Stomach smooth muscle (tissue), 2 donors: ENCODE results near the gene CERS6.
"Not testable (repeated sequence)": the region's sequence is repeated elsewhere in the genome, so short reads cannot be mapped to it uniquely, and the experiment has no call there.

Experiments
- H3K27ac ChIP-seq: one replicate; pipeline ENCODE4 v1.7.0; 2013; ENCODE audit warnings: mild to moderate bottlenecking, low read length, inconsistent platforms
- H3K27me3 ChIP-seq, 2 donors: one replicate each; pipeline ENCODE4 v1.7.0; 2013; ENCODE audit warnings: low read length in 2 of 2; ENCODE audit not compliant: insufficient read depth in 2 of 2, control insufficient read depth in 1 of 2
- H3K36me3 ChIP-seq, 2 donors: one replicate each; pipeline ENCODE4 v1.7.0; 2013; ENCODE audit warnings: low read length in 2 of 2; ENCODE audit not compliant: control insufficient read depth in 2 of 2, insufficient read depth in 2 of 2
- H3K4me1 ChIP-seq: one replicate; pipeline ENCODE4 v1.7.0; 2013; ENCODE audit warnings: low read length; ENCODE audit not compliant: control insufficient read depth, insufficient read depth
- H3K4me3 ChIP-seq, 2 donors: one replicate each; pipeline ENCODE4 v1.7.0; 2013; ENCODE audit warnings: low read length in 2 of 2
- H3K9ac ChIP-seq, 2 donors: one replicate each; pipeline ENCODE4 v1.7.0; 2013; ENCODE audit warnings: low read length in 2 of 2, mild to moderate bottlenecking in 1 of 2
- H3K9me3 ChIP-seq, 2 donors: one replicate each; pipeline ENCODE4 v1.7.0; 2013; ENCODE audit warnings: low read length in 2 of 2; ENCODE audit not compliant: control insufficient read depth in 2 of 2
- donor health status: healthy.
- donor health status: Pancreatic carcinoma.

Gene CERS6

DNA sequence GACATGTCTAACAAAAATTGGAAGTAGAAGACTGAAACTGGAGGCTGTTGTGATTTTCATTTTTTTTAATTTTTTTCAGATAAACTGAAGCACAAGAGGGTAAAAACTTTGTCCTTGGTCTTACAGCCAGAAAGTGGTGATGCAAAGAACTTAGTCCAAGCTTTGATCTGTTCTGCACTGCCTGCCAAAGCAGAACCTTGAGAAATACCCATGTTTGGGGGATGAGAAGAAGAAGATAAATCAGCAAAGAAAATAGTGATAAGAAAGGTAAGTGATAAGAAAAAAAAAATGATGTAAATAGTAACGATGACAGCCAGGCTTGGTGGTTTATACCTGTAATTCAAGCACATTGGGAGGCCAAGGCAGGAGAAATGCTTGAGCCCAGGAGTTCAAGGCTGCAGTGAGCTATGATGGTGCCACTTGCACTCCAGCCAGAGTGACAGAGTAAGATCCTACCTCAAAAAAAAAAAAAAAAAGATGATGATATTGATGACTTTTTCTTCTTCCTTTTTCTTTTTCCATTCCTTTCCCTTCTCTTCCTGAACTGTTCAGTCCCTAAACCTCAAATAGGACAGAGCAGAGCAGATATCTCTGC is 331.8 kb downstream of the CERS6 start:
- Histone ChIP-seq H3K9me3 (no peaks in the 10 kb centered on the region), H3K27me3 (no peaks in the 10 kb centered on the region), H3K36me3 (no peaks in the 10 kb centered on the region), H3K4me1 (no peaks in the 10 kb centered on the region), H3K9ac (no peak overlapping the region), H3K4me3 (no peak overlapping the region), H3K27ac (no peak overlapping the region)

DNA sequence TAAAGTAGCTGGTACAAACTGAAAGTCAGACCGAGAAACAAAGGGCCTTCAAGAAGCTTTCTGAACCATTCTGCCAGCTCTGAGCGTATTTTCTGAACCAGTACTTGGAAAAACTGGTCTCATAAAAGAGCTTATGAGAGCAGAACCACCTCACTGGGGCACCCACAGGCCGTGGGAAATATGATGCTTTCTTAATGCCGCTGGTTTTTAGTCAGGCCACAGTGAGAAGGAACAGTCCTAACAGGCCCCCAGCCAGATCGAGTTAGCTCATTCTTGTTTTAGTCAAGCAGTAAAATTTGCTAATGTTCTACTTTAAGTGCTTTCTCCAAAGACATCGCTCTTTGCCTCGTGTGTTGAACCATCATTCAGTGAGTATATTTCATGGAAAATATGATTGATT is 333.7 kb downstream of the CERS6 start:
- Histone ChIP-seq H3K9ac (no peak overlapping the region), H3K27me3 (no peaks in the 10 kb centered on the region), H3K36me3 (no peaks in the 10 kb centered on the region), H3K4me1 (no peaks in the 10 kb centered on the region), H3K9me3 (no peaks in the 10 kb centered on the region), H3K27ac (no peak overlapping the region), H3K4me3 (no peak overlapping the region)

DNA sequence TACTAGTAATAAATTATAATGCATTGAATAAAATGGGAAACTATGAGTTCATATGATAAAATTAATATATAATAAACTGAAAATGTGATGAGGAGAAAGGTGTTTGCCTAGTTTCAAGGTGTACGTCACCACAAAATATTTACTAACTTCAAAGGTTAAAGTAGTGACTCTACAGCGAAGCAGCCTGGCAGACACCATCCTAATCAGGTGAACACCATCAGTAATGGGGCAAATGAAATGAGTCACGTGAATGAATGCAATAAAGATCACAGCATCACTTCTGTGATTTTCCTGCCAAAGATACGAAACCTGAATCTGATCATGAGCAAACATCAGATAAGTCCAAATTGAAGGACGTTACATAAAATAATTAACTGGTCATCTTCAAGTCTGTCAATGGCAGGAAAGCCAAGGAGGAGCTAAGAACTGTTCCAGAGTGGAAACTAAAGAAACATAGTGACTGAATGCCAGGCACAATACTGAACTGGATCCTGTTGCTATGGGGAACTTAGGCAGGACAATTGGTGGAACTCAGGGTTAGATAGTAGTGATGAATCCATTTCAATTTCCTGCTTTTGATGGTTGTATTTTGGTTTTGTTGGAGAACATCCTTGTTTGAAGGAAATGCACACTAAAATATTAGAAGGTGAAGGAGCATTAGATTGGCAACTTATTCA is 334.3 kb downstream of the CERS6 start:
- H3K4me3 ChIP-seq = no peak overlapping the region
- H3K9ac ChIP-seq = no peak overlapping the region
- H3K4me1 ChIP-seq = no peaks in the 10 kb centered on the region
- H3K27me3 ChIP-seq = no peaks in the 10 kb centered on the region
- H3K27ac ChIP-seq = no peak overlapping the region
- H3K9me3 ChIP-seq = no peaks in the 10 kb centered on the region
- H3K36me3 ChIP-seq = no peaks in the 10 kb centered on the region

DNA sequence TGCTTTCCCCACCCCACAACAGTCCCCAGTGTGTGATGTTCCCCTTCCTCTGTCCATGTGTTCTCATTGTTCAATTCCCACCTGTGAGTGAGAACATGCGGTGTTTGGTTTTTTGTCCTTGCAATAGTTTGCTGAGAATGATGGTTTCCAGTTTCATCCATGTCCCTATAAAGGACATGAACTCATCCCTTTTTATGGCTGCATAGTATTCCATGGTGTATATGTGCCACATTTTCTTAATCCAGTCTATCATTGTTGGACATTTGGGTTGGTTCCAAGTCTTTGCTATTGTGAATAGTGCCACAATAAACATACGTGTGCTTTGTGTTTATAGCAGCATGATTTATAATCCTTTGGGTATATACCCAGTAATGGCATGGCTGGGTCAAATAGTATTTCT is 335.1 kb downstream of the CERS6 start:
- not testable (repeated sequence) for H3K36me3 ChIP-seq, H3K4me1 ChIP-seq, H3K9me3 ChIP-seq, H3K9ac ChIP-seq, H3K4me3 ChIP-seq, H3K27ac ChIP-seq, H3K27me3 ChIP-seq

DNA sequence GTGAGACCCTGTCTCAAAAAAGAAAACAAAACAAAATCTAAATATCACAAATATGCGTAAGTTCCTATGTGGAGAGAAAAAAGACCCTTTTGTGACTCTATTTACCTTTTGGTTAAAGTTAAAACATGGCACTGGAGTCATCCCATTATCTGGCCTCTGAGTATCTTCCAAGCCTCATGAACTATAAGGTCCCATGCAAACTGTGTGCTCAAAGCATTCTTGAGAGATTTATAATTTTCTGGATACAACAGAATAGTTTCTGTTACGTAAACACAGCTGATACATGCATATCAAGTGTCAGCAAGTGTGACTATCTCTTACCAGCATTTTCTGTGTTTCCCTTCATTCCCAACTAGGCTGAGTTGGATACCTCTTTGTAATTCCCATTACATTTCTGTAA is 337.5 kb downstream of the CERS6 start:
- Histone ChIP-seq H3K4me3 (no peak overlapping the region), H3K27me3 (no peaks in the 10 kb centered on the region), H3K36me3 (no peaks in the 10 kb centered on the region), H3K4me1 (no peaks in the 10 kb centered on the region), H3K9me3 (no peaks in the 10 kb centered on the region), H3K9ac (no peak overlapping the region), H3K27ac (no peak overlapping the region)

DNA sequence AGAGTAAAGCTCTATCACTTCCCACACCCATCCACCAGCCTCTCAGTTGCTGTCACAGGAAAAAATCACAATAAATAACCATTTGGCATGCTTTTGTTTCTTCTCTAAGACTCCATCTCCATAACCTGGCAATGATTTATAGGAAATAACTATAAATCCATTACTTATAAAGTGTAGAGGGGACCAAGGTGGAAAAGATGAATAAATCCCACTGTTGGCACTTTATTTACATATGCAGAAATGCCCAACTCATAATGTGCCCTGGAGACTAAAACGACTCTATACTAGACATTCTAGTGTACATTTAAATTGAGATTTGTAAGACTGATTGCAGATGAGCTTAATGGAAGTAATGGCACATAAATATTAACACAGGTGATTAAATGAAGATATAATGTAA is 338.9 kb downstream of the CERS6 start:
- no peaks in the 10 kb centered on the region for H3K9me3 ChIP-seq
- H3K9ac ChIP-seq = no peak overlapping the region
- H3K36me3 ChIP-seq = no peaks in the 10 kb centered on the region
- H3K27me3 ChIP-seq = no peaks in the 10 kb centered on the region
- no peaks in the 10 kb centered on the region for H3K4me1 ChIP-seq
- H3K4me3 ChIP-seq = no peak overlapping the region
- no peak overlapping the region for H3K27ac ChIP-seq

DNA sequence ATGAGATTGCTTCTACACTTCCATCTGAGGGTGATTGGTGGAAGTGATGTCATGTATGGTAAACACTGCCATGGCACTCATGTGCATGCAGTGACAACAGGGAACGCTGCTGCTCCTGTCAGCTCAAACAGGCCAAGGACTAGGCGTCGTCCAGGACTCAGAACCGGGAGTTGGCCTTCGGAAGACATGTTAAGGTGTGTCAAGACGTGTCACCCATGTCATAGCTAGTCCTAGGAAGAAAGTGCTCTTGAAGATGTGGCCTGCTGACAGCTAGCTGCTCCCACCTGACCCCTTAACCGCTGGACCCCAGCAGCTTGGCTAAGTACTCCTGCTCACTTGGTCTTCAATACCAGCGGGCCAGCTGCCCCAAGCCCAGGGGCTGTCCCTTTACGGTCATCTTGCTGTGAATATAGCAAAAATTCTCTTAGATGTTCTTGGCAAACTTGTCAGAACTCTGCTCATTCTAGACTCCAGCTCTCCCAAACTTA is 340.1 kb downstream of the CERS6 start:
- H3K36me3 ChIP-seq = no peaks in the 10 kb centered on the region
- no peaks in the 10 kb centered on the region for H3K4me1 ChIP-seq
- H3K27ac ChIP-seq = no peak overlapping the region
- no peaks in the 10 kb centered on the region for H3K27me3 ChIP-seq
- no peak overlapping the region for H3K4me3 ChIP-seq
- H3K9ac ChIP-seq = no peak overlapping the region
- H3K9me3 ChIP-seq = no peaks in the 10 kb centered on the region

DNA sequence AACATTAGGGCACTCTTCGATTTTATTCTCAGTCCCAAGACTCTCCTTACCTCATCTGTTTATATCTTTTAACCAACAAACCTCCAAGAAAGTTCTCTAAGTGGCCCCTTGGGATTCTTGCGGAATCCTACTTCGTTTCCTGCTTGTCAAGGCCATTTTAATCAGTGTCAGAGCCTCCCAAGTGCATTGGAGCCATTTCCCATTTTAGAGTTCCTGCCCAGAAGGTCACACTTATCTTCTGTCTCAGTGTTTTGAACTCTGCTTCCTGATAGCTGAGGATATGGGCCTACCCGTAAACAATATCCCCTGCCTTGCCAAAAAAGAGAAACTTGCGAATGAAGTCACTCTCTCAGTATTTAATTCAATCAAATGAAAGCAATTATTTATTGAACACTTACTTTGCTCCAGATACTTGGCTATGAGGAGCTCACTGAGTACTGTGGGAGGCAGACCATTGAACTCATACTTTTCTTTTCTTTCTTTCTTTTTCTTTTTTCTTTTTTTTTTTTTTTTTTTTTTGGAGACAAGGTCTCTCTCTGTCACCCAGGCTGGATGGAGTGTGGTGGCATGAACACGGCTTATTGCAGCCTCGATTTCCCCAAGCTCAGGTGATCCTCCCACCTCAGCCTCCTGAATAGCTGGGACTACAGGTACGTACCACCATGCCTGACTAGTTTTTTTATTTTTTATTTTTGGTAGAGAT is 340.7 kb downstream of the CERS6 start:
- H3K27ac ChIP-seq = no peak overlapping the region

DNA sequence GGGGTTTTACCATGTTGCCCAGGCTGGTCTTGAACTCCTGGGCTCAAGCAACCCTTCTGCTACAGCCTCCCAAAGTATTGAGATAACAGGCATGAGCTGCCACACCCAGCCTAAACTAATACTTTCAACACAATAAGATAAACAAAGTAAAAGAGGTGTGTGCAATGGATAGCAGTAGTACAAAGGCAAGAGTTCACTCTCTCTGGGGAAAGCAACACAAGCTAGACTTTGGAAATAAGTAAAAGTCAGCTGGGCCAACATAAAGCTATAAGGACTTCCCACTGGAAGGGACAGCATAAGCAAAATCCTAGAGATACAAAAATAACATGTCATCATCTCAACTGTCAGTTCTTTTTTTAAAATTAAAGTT is 341.2 kb downstream of the CERS6 start:
- H3K4me3 ChIP-seq = no peak overlapping the region
- H3K4me1 ChIP-seq = no peaks in the 10 kb centered on the region
- no peak overlapping the region for H3K9ac ChIP-seq
- H3K36me3 ChIP-seq = no peaks in the 10 kb centered on the region
- H3K9me3 ChIP-seq = no peaks in the 10 kb centered on the region
- no peak overlapping the region for H3K27ac ChIP-seq
- H3K27me3 ChIP-seq = no peaks in the 10 kb centered on the region

More for the DNA sequence above, 340.7 kb downstream of the CERS6 start:
- no peak overlapping the region for H3K9ac ChIP-seq
- no peak overlapping the region for H3K4me3 ChIP-seq
- H3K9me3 ChIP-seq = no peaks in the 10 kb centered on the region
- no peaks in the 10 kb centered on the region for H3K36me3 ChIP-seq
- H3K4me1 ChIP-seq = no peaks in the 10 kb centered on the region
- H3K27me3 ChIP-seq = no peaks in the 10 kb centered on the region

DNA sequence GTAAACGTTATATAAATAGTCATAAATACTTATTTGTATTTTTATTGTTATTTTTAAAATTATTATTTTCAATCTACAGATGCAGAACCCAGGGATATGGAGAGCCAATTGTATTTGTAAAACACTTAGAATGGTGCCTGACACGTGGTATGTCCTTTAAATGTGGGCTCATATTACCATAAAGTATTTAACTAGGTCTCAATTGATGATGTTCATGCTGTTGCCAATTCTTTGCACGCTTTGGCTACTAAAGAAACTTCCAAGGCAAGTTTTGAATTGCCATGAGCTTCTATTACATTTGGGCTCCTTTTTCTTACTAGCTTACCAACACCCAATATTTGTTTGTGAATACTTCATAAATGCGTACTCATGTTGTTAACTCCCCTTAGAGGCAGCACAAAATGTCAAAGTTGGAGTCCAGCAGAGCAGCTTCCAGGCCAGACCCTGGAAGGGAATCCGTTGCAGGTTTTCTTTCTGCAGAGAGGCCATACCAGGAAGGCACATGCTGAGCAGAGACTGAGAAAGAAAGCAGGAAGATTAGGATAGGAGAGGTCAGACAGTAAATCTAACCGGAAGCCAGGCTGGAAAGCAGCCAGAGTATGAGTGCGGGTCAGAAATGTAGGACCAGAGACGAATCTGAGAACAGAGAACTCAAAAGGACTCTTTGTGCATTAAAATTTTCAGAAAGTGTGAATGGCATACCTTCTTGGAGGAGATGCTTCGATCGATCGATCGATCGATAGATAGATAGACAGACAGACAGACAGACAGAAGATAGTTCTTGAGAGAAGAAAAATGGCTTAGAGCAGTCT is 342.2 kb downstream of the CERS6 start:
- Histone ChIP-seq H3K4me1 (no peaks in the 10 kb centered on the region), H3K27ac (no peak overlapping the region), H3K27me3 (no peaks in the 10 kb centered on the region), H3K9ac (no peak overlapping the region), H3K9me3 (no peaks in the 10 kb centered on the region), H3K4me3 (no peak overlapping the region), H3K36me3 (no peaks in the 10 kb centered on the region)
